ENCODE measurements around the gene PSORS1C1.
"Not testable (repeated sequence)": the region's sequence is repeated elsewhere in the genome, so short reads cannot be mapped to it uniquely, and the experiment has no call there.

PSORS1C1 gene

GRCh38 chr6:31114541-31114878 is at the start of gene PSORS1C1:
TSS of gene PSORS1C1 (plus strand) at chr6:31114800. CDS start at chr6:31129633, 14,833 bp downstream.
- DNase-seq (ENCODE audit: low read depth) = peak; percentile 92
- TF ChIP-seq CTCF (IDR thresholded peaks at IDR 0.05; ENCODE audit: low read length, missing control alignments) = no peak
- H3K4me3 ChIP-seq (replicated peaks; ENCODE audit: low read depth, low read length) = peak within 1 kb of the TSS; percentile 40

- no peak overlapping the region for H3K4me3 ChIP-seq (replicated peaks; ENCODE audit: low read depth, low read length)
- TF ChIP-seq CTCF (IDR thresholded peaks at IDR 0.05; ENCODE audit: low read length, missing control alignments) = no peak
- no peak for DNase-seq (ENCODE audit: low read depth)
Observed at GRCh38 chr6:31065556-31065955, 49.0 kb upstream of the PSORS1C1 start.

GRCh38 chr6:31067028-31067427 is 47.6 kb upstream of the PSORS1C1 start:
- DNase-seq (ENCODE audit: low read depth) = not testable (repeated sequence)

GRCh38 chr6:31067891-31068668 is 46.5 kb upstream of the PSORS1C1 start:
- H3K4me3 ChIP-seq (replicated peaks; ENCODE audit: low read depth, low read length); DNase-seq (ENCODE audit: low read depth): not testable (repeated sequence)

More at GRCh38 chr6:31067028-31067427, 47.6 kb upstream of the PSORS1C1 start:
- H3K4me3 ChIP-seq (replicated peaks; ENCODE audit: low read depth, low read length) = not testable (repeated sequence)

- H3K4me3 ChIP-seq (replicated peaks; ENCODE audit: low read depth, low read length) = no peak overlapping the region
- DNase-seq (ENCODE audit: low read depth) = peak; percentile 86
- TF ChIP-seq CTCF (IDR thresholded peaks at IDR 0.05; ENCODE audit: low read length, missing control alignments) = peak; percentile 93
Observed at GRCh38 chr6:31068669-31069340, 45.8 kb upstream of the PSORS1C1 start.

- peak; percentile 79 for TF ChIP-seq CTCF (IDR thresholded peaks at IDR 0.05; ENCODE audit: low read length, missing control alignments)
- H3K4me3 ChIP-seq (replicated peaks; ENCODE audit: low read depth, low read length) = no peak overlapping the region
- DNase-seq (ENCODE audit: low read depth) = peak; percentile 87
Observed at GRCh38 chr6:31070711-31071197, 43.8 kb upstream of the PSORS1C1 start.

GRCh38 chr6:31074401-31074800 is 40.2 kb upstream of the PSORS1C1 start:
- no peak for TF ChIP-seq CTCF (IDR thresholded peaks at IDR 0.05; ENCODE audit: low read length, missing control alignments)

GRCh38 chr6:31075528-31075927 is 39.1 kb upstream of the PSORS1C1 start:
- DNase-seq (ENCODE audit: low read depth) = peak; percentile 59
- TF ChIP-seq CTCF (IDR thresholded peaks at IDR 0.05; ENCODE audit: low read length, missing control alignments) = no peak
- H3K4me3 ChIP-seq (replicated peaks; ENCODE audit: low read depth, low read length) = no peak overlapping the region

More at GRCh38 chr6:31074401-31074800, 40.2 kb upstream of the PSORS1C1 start:
- no peak for DNase-seq (ENCODE audit: low read depth)
- no peak overlapping the region for H3K4me3 ChIP-seq (replicated peaks; ENCODE audit: low read depth, low read length)
